RWPE1 (cell line): ENCODE measurements around the gene EPO.

Experiments
- CTCF ChIA-PET: fragments of 350-600 bp; sonication (Branson Sonifier 250); formaldehyde crosslinking; extraction: SDS; loops from one replicate; lab custom pipeline; 2021; lab: Yijun Ruan, JAX
- POLR2A ChIA-PET: fragments of 400-600 bp; formaldehyde crosslinking; extraction: SDS; loops from one replicate; lab custom pipeline; 2020; ENCODE audit warnings: antibody characterized with exemption; ENCODE audit not compliant: low non-redundant PET; lab: Yijun Ruan, JAX
- DNase-seq: peaks from one replicate; pipeline ENCODE4 v3.0.0; 2012; ENCODE audit warnings: low spot score
- H3K27ac ChIP-seq: fragments of 450-650 bp; 2 replicates; pipeline ENCODE4 v1.5.1; 2017
- TF ChIP-seq, protein P1 (sequence below): fragments of 450-650 bp; conservative IDR thresholded peaks from 2 replicates; pipeline ENCODE4 v1.5.1; 2017; ENCODE audit warnings: low read depth, mild to moderate bottlenecking

EPO gene

GRCh38 chr7:100720279-100720670, at the start of gene EPO:
Gene EPO (plus strand): TSS chr7:100720468. CDS start chr7:100720981, 513 bp downstream.
- H3K27ac ChIP-seq: no peak within 1 kb of the TSS
- DNase-seq: no peak
- TF ChIP-seq, protein P1, sequence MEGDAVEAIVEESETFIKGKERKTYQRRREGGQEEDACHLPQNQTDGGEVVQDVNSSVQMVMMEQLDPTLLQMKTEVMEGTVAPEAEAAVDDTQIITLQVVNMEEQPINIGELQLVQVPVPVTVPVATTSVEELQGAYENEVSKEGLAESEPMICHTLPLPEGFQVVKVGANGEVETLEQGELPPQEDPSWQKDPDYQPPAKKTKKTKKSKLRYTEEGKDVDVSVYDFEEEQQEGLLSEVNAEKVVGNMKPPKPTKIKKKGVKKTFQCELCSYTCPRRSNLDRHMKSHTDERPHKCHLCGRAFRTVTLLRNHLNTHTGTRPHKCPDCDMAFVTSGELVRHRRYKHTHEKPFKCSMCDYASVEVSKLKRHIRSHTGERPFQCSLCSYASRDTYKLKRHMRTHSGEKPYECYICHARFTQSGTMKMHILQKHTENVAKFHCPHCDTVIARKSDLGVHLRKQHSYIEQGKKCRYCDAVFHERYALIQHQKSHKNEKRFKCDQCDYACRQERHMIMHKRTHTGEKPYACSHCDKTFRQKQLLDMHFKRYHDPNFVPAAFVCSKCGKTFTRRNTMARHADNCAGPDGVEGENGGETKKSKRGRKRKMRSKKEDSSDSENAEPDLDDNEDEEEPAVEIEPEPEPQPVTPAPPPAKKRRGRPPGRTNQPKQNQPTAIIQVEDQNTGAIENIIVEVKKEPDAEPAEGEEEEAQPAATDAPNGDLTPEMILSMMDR: peak; percentile 19; the same call in 1 of the 2 replicates
- ChIA-PET CTCF (interaction anchor here (0.6 to 3.5 kb wide), 12 partner anchors 10 to 424 kb away, joined by 3 to 40 read pairs (median 4); partner anchors contain the start of genes EPHB4, POP7 and SLC12A9), POLR2A (interaction anchor here (0.6 kb wide), 1 partner anchor 152 kb away, joined by 14 read pairs; no protein-coding TSS in a partner anchor)

DNA sequence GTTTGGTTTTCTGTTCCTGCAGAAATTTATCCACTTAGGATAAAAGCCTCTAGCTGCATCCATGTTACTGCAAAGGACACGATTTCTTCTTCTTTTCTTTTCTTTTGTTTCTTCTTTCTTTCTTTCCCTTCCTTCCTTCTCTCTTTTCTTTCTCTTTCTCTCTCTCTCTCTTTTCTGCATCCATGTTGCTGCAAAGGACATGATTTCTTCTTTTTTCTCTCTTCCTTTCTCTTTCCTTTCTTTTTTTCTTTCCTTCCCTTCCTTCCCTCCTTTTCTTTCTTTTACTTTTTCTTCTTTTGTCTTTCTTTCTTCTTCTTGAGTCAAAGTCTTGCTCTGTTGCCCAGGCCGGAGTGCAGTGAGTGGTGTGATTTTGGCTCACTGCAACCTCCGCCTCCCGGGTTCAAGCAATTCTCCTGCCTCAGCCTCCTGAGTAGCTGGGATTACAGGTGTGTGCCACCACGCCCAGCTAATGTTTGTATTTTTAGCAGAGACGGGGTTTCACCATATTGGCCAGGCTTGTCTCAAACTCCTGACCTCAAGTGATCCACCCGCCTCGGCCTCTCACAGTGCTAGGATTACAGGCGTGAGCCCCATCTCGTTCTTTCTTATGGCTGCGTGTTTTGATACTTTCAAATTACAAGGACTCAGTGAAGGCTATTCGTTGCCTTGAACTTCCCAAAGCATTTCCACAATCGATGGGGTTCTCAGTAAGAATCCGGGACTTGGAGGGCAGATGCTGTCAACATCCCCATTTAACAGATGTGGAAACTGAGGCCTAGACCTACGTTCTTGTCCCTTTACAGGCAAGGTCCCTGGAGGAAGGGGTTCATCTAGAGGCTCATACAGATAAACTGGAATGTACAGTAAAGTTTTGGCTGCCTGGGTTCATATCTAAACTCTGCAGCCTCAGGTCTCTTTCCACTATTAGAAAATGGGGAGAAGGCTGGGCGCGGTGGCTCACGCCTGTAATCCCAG, 48.6 kb upstream of the EPO start:
- ChIA-PET CTCF (interaction anchor here (0.7 to 0.8 kb wide), 2 partner anchors 34 to 39 kb away, joined by 3 to 4 read pairs; no protein-coding TSS in a partner anchor), POLR2A (no interaction called here)
- TF ChIP-seq, protein P1: no peak
- DNase-seq: no peak
- H3K27ac ChIP-seq: no peak overlapping the region

GRCh38 chr7:100673302-100673941, 46.8 kb upstream of the EPO start, which contains the start of gene GNB2:
Gene GNB2 (plus strand): TSS chr7:100673740. CDS start chr7:100676266, 2,526 bp downstream.
- TF ChIP-seq, protein P1: no peak
- ChIA-PET POLR2A (interaction anchor here (0.6 to 1.0 kb wide), 3 partner anchors 16 to 41 kb away, joined by 3 to 4 read pairs (median 3); no protein-coding TSS in a partner anchor), CTCF (no interaction called here)
- DNase-seq: peak; percentile 98
- H3K27ac ChIP-seq: peak within 1 kb of the TSS; percentile 92

GRCh38 chr7:100673942-100674410, 46.3 kb upstream of the EPO start:
- peak overlapping the region; percentile 92 for H3K27ac ChIP-seq
- TF ChIP-seq, protein P1: no peak
- ChIA-PET CTCF (interaction anchor here (0.5 to 0.8 kb wide), 3 partner anchors 60 to 165 kb away, joined by 3 to 7 read pairs (median 5); no protein-coding TSS in a partner anchor), POLR2A (no interaction called here)
- DNase-seq: no peak

- CTCF ChIA-PET: interaction anchor here (0.5 to 1.1 kb wide), 5 partner anchors 13 to 166 kb away, joined by 3 to 7 read pairs (median 3); no protein-coding TSS in a partner anchor
- H3K27ac ChIP-seq: peak overlapping the region; percentile 92
- DNase-seq: no peak
- POLR2A ChIA-PET: interaction anchor here (0.6 kb wide), 1 partner anchor 47 kb away, joined by 3 read pairs; no protein-coding TSS in a partner anchor
- TF ChIP-seq, protein P1: no peak
These were observed 45.7 kb upstream of the EPO start for GRCh38 chr7:100674411-100675104.
